ENCODE results near the gene SCARF2. TPM values are rescaled to one million over a fixed set of nuclear protein-coding genes. Genes with fewer than 3 reads are reported as not detected.

The SCARF2 gene
- total RNA-seq, 1 donor from 2014 or later, result 47.2 TPM

DNA sequence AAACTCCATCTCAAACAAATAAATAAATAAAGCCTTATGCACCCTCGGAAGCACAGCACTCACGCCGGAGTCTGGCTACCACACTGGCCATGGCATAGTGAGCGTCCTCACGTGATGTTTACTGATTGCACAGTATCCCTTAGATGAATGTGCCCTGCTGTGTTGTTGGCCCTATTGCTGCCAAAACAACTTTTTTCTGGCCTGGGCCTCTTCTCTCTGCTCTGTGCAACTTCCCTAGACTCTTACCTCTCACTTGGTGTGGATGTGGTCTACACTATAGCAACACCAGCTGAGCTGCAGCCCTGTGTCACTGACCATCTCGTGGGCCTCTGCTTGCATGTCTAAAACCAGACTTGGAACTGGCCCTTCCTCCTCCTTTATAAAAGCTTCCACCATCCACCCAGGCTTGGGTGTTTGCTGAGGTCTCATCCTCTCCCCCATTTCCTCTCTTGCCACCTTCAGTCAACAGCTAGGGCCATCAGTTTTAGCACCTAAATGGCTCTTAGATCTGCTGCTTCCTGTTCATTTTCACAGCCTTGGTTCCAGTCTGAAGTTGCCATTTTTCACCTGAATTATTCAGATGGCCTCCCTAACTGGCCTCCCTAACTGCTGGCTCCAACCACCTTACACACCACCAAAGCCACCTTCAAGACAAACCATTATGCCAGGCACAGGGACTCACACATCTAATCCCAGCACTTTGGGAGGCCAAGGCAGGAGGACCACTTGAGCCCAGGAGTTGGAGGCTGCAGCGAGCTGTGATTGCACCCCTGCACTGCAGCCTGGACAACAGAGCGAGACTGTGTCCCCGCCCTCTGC, 34.5 kb downstream of the SCARF2 start:
- no peak for DNase-seq (ENCODE audit: low spot score in 2 of 2, unreplicated experiment in 2 of 2)
- Mint-ChIP-seq H3K4me3 (no peak overlapping the region), H3K36me3 (peaks cover 36% of the 10 kb centered on the region), H3K27me3 (ENCODE audit: low read depth) (no peaks in the 10 kb centered on the region), H3K27ac (no peak overlapping the region), H3K9me3 (no peaks in the 10 kb centered on the region), H3K4me1 (peaks cover 9% of the 10 kb centered on the region)
- TF ChIP-seq, protein P1, sequence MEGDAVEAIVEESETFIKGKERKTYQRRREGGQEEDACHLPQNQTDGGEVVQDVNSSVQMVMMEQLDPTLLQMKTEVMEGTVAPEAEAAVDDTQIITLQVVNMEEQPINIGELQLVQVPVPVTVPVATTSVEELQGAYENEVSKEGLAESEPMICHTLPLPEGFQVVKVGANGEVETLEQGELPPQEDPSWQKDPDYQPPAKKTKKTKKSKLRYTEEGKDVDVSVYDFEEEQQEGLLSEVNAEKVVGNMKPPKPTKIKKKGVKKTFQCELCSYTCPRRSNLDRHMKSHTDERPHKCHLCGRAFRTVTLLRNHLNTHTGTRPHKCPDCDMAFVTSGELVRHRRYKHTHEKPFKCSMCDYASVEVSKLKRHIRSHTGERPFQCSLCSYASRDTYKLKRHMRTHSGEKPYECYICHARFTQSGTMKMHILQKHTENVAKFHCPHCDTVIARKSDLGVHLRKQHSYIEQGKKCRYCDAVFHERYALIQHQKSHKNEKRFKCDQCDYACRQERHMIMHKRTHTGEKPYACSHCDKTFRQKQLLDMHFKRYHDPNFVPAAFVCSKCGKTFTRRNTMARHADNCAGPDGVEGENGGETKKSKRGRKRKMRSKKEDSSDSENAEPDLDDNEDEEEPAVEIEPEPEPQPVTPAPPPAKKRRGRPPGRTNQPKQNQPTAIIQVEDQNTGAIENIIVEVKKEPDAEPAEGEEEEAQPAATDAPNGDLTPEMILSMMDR (IDR thresholded peaks at IDR 0.05; ENCODE audit: unreplicated experiment), result no peak

DNA sequence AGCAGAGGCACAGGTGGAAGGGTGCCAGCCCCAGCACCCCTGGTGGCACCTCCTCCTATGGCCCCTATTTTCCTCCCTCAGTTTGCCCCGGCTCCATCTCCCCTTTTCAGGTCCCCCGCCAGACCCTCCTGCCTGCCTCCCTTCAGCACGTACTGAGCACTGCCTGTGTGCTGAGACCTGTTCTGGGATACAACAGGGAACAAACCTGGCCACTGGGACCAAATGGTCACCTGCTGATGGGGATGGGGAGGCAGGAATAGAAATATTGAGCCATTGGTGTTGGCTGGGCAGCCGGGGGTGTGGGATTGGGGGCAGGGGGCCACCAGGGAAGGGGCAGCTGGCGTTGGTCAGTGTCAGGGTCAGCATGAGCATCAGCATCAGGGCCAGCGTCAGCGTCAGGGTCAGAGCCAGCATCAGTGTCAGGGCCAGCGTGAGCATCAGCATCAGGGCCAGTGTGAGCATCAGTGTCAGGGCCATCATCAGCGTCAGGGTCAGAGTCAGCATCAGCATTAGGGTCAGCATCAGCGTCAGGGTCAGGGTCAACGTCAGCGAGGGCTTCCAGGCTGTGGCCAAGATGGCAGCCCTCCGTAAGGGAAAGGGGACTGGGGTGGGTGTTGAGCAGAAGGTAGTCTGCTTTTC, 36.1 kb downstream of the SCARF2 start:
- TF ChIP-seq, protein P1 (IDR thresholded peaks at IDR 0.05; ENCODE audit: unreplicated experiment), result no peak
- no peak overlapping the region for H3K27ac Mint-ChIP-seq

DNA sequence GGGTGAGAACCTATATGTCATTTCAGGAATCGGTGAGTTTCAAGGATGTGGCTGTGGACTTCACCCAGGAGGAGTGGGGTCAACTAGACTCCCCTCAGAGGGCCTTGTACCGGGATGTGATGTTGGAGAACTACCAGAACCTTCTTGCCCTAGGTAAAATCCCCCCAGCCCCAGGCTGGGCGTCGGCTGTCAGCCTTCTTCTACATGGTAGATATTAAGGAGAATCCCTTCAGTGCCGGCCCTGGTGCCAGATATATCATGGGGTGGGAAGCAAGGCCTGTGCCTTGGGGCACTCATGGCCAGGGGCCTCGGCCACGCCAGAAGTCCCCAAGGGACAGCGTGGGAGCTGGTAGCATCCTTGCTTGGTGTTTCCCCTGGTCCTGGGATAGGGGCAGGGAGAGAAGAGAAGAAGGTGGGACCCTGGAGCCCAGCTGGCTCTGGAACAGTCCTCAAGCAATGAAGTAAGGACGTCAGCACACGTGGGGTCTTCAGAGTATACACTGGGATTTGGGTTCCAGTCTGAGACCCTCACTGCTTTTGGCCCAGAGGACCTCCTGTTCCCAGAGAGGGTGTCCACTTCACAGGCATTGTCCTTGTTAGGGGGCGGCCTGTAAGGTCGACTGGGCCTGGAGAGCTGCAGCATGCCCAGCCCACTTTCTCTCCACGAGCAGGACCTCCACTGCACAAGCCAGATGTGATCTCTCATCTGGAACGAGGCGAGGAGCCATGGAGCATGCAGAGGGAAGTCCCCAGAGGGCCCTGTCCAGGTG, 36.8 kb downstream of the SCARF2 start:
- Mint-ChIP-seq H3K9me3 (no peaks in the 10 kb centered on the region), H3K27ac (no peak overlapping the region), H3K4me1 (peaks cover 21% of the 10 kb centered on the region), H3K27me3 (ENCODE audit: low read depth) (no peaks in the 10 kb centered on the region), H3K4me3 (no peak overlapping the region), H3K36me3 (peaks cover 30% of the 10 kb centered on the region)
- DNase-seq (ENCODE audit: low spot score in 2 of 2, unreplicated experiment in 2 of 2), result no peak
- TF ChIP-seq, protein P1 (IDR thresholded peaks at IDR 0.05; ENCODE audit: unreplicated experiment), result no peak

More for the DNA sequence above, 36.1 kb downstream of the SCARF2 start:
- Mint-ChIP-seq H3K27me3 (ENCODE audit: low read depth) (no peaks in the 10 kb centered on the region), H3K9me3 (no peaks in the 10 kb centered on the region), H3K36me3 (peaks cover 32% of the 10 kb centered on the region), H3K4me3 (no peak overlapping the region), H3K4me1 (peaks cover 14% of the 10 kb centered on the region)
- no peak for DNase-seq (ENCODE audit: low spot score in 2 of 2, unreplicated experiment in 2 of 2)

DNA sequence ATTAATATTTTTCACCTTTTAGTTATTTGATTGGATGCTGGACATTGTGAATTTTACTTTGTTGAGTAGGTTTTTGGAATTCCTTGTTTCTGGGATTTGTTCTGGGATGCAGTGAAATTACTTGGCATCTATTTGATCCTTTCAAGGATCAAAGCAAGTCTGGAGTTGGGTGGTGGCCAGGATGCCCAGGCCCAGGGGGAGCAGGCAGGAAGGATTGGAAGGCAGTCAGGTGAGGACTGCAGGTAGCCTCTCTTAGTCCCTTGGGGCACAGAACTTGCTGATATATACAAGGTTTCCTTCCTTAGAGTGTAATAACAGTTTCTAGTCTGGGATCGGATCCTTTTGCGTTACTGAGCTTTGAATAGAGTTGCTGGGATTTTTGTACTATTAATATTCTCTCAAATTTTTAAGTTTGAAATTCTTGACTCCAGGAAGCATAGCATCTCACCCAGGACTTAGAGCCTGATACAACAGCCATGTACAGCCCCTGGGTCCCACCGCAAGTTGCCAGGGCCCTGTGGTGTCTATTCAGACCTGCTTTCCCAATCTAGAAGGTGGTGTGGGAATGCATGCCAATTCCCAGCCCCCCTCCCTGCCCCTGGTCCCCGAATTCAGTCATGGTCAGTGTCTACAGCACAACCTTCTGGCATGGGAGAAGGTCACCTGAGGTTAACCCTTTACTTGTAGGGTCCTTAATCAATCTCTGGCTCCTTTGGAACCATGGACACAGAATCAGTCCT, 37.6 kb downstream of the SCARF2 start:
- DNase-seq (ENCODE audit: low spot score in 2 of 2, unreplicated experiment in 2 of 2), result no peak
- TF ChIP-seq, protein P1 (IDR thresholded peaks at IDR 0.05; ENCODE audit: unreplicated experiment), result no peak
- Mint-ChIP-seq H3K9me3 (no peaks in the 10 kb centered on the region), H3K27me3 (ENCODE audit: low read depth) (no peaks in the 10 kb centered on the region), H3K27ac (no peak overlapping the region), H3K36me3 (peaks cover 28% of the 10 kb centered on the region), H3K4me1 (peaks cover 28% of the 10 kb centered on the region), H3K4me3 (no peak overlapping the region)

DNA sequence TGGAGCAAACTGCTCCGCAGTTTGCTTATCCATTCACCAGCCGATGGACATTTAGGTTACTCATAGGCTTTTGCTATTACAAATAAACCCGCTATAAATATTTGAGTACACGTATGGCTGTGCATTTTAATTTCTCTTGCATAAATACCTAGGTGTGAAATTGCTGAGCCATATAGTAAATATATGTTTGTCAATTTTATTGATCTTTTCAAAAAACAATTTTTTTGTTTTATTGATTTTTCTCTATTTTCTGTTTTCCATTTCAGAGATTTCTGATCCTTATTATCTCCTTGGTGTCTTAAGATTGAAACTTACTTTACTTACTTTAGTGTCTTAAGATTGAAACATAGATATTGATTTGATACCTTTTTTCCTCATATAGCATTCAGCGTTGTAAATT, 39.2 kb downstream of the SCARF2 start:
- no peak for DNase-seq (ENCODE audit: low spot score in 2 of 2, unreplicated experiment in 2 of 2)
- Mint-ChIP-seq H3K9me3 (no peaks in the 10 kb centered on the region), H3K27ac (no peak overlapping the region), H3K36me3 (peaks cover 18% of the 10 kb centered on the region), H3K27me3 (ENCODE audit: low read depth) (no peaks in the 10 kb centered on the region), H3K4me1 (peaks cover 37% of the 10 kb centered on the region), H3K4me3 (no peak overlapping the region)
- TF ChIP-seq, protein P1 (IDR thresholded peaks at IDR 0.05; ENCODE audit: unreplicated experiment), result no peak

All from mesothelial cell of epicardium (in vitro differentiated cells).